GM12891 (cell line): ENCODE data around the gene SLC43A3.

Source experiments
- PAX5 ChIP-seq: IDR thresholded peaks from 2 replicates; pipeline ENCODE4 v1.6.1; 2011; ENCODE audit warnings: low read length, moderate library complexity, mild to moderate bottlenecking; ENCODE audit not compliant: insufficient read depth, severe bottlenecking
- POLR2A ChIP-seq: IDR thresholded peaks from 2 replicates; pipeline ENCODE4 v1.6.1; 2011; ENCODE audit warnings: low read depth, low read length, control low read depth
- POLR2AphosphoS5 ChIP-seq: IDR thresholded peaks from 2 replicates; pipeline ENCODE4 v1.6.1; 2011; ENCODE audit warnings: low read depth, low read length, control low read depth
- POU2F2 ChIP-seq: IDR thresholded peaks from 2 replicates; pipeline ENCODE4 v1.6.1; 2011; ENCODE audit warnings: low read depth, mild to moderate bottlenecking, control low read depth, low read length, moderate library complexity
- SPI1 ChIP-seq: IDR thresholded peaks from 2 replicates; pipeline ENCODE4 v1.6.1; 2011; ENCODE audit warnings: low read depth, low read length, control low read depth
- TAF1 ChIP-seq: IDR thresholded peaks from 2 replicates; pipeline ENCODE4 v1.6.1; 2011; ENCODE audit warnings: low read depth, low read length, control low read depth

DNA sequence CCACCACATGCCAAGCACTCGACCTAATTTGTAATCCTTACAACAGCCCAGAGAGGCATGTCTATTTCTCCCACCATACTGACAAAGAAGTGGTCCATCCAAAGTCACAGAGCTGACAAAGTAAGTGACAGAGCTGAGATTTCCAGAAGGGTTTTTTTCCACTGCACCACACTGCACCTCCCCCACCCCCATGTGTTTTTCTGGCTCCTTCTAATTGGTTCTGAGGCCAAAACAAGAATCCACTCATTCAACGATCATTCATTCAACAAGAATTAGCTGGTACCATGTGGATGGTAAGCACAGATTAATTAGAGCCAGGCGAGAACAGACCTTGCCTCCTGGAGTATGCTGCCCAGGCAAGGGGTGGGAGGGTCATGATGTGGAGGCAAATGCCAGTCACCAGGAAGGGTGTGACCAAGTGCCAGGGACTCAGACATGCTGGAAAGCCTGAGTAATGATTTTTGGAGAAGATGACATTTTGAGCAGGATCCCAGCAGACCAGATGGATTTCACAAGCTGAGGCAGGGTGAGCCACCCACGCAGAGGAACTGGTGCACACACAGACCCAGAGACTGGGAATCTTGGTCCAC lies 21.6 kb downstream of the SLC43A3 start:
- TF ChIP-seq POLR2AphosphoS5 (no peak), POLR2A (no peak), TAF1 (no peak), POU2F2 (no peak), PAX5 (no peak), SPI1 (no peak)
